ENCODE data around the gene RNF157. TPM values are rescaled to one million over a fixed set of nuclear protein-coding genes. Genes with fewer than 3 reads are reported as not detected.

RNF157 gene
- total and polyA plus RNA-seq, 2 of the 13 experiments (the other 11 are each of a cell fraction or from before 2014, with no cell fraction given), result 0.44 to 1.5 TPM

GRCh38 chr17:76132574-76133338, 107.5 kb downstream of the RNF157 start (continued):
- TF ChIP-seq, protein P1, sequence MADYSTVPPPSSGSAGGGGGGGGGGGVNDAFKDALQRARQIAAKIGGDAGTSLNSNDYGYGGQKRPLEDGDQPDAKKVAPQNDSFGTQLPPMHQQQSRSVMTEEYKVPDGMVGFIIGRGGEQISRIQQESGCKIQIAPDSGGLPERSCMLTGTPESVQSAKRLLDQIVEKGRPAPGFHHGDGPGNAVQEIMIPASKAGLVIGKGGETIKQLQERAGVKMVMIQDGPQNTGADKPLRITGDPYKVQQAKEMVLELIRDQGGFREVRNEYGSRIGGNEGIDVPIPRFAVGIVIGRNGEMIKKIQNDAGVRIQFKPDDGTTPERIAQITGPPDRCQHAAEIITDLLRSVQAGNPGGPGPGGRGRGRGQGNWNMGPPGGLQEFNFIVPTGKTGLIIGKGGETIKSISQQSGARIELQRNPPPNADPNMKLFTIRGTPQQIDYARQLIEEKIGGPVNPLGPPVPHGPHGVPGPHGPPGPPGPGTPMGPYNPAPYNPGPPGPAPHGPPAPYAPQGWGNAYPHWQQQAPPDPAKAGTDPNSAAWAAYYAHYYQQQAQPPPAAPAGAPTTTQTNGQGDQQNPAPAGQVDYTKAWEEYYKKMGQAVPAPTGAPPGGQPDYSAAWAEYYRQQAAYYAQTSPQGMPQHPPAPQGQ (CRISPR knock-in tag; IDR thresholded peaks at IDR 0.05; ENCODE audit: borderline replicate concordance), result no peak
- TF ChIP-seq NFE2L1 (CRISPR knock-in tag; IDR thresholded peaks at IDR 0.05; ENCODE audit: borderline replicate concordance) (no peak), ZNF777 (CRISPR knock-in tag; IDR thresholded peaks at IDR 0.05) (no peak), ZXDC (CRISPR knock-in tag; IDR thresholded peaks at IDR 0.05) (no peak), ZFYVE20 (CRISPR knock-in tag; IDR thresholded peaks at IDR 0.05; ENCODE audit: borderline replicate concordance, low read depth) (no peak), TEF (CRISPR knock-in tag; IDR thresholded peaks at IDR 0.05) (no peak), CEBPG (CRISPR knock-in tag; IDR thresholded peaks at IDR 0.05) (0 out of 2 replicates have a peak, but pooled peaks have one; percentile 27), FOXM1 (CRISPR knock-in tag; IDR thresholded peaks at IDR 0.05) (no peak), ZNF484 (CRISPR knock-in tag; IDR thresholded peaks at IDR 0.05; ENCODE audit: borderline replicate concordance, low read depth) (no peak), IRF9 (CRISPR knock-in tag; IDR thresholded peaks at IDR 0.05; ENCODE audit: borderline replicate concordance) (no peak; the same call in 1 of the 2 replicates), ZNF512 (CRISPR knock-in tag; IDR thresholded peaks at IDR 0.05) (no peak), GATA4 (IDR thresholded peaks at IDR 0.05; ENCODE audit: borderline replicate concordance, low read depth) (no peak; the same call in 1 of the 2 replicates), THAP11 (CRISPR knock-in tag; IDR thresholded peaks at IDR 0.05) (peak; percentile 31; the same call in 1 of the 2 replicates)
- TF ChIP-seq, protein P2, sequence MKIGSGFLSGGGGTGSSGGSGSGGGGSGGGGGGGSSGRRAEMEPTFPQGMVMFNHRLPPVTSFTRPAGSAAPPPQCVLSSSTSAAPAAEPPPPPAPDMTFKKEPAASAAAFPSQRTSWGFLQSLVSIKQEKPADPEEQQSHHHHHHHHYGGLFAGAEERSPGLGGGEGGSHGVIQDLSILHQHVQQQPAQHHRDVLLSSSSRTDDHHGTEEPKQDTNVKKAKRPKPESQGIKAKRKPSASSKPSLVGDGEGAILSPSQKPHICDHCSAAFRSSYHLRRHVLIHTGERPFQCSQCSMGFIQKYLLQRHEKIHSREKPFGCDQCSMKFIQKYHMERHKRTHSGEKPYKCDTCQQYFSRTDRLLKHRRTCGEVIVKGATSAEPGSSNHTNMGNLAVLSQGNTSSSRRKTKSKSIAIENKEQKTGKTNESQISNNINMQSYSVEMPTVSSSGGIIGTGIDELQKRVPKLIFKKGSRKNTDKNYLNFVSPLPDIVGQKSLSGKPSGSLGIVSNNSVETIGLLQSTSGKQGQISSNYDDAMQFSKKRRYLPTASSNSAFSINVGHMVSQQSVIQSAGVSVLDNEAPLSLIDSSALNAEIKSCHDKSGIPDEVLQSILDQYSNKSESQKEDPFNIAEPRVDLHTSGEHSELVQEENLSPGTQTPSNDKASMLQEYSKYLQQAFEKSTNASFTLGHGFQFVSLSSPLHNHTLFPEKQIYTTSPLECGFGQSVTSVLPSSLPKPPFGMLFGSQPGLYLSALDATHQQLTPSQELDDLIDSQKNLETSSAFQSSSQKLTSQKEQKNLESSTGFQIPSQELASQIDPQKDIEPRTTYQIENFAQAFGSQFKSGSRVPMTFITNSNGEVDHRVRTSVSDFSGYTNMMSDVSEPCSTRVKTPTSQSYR (CRISPR knock-in tag; IDR thresholded peaks at IDR 0.05; ENCODE audit: borderline replicate concordance), result peak; percentile 27; the same call in 1 of the 2 replicates
- TF ChIP-seq, protein P3, sequence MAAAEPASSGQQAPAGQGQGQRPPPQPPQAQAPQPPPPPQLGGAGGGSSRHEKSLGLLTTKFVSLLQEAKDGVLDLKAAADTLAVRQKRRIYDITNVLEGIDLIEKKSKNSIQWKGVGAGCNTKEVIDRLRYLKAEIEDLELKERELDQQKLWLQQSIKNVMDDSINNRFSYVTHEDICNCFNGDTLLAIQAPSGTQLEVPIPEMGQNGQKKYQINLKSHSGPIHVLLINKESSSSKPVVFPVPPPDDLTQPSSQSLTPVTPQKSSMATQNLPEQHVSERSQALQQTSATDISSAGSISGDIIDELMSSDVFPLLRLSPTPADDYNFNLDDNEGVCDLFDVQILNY (CRISPR knock-in tag; conservative IDR thresholded peaks at IDR 0.05), result no peak
